22Rv1 (cell line): ENCODE measurements around the gene CEP131.
"Not testable (repeated sequence)": the region's sequence is repeated elsewhere in the genome, so short reads cannot be mapped to it uniquely, and the experiment has no call there.

Experiments used
- H3K27ac ChIP-seq: fragments of 450-650 bp; 2 replicates; pipeline ENCODE4 v1.5.1; 2017
- CTCF ChIP-seq: fragments of 450-650 bp; IDR thresholded peaks from 2 replicates; pipeline ENCODE4 v1.5.1; 2017; ENCODE audit warnings: mild to moderate bottlenecking
- ZFX ChIP-seq: fragments of 450-650 bp; IDR thresholded peaks from 2 replicates; pipeline ENCODE4 v1.6.1; 2017; ENCODE audit warnings: antibody characterized with exemption, borderline replicate concordance

Gene CEP131

GRCh38 chr17:81157848-81158687 is 64.7 kb downstream of the CEP131 start:
- TF ChIP-seq ZFX (no peak), CTCF (no peak)
- H3K27ac ChIP-seq = no peak overlapping the region

GRCh38 chr17:81156866-81157805 is 65.6 kb downstream of the CEP131 start:
- H3K27ac ChIP-seq = no peak overlapping the region
- TF ChIP-seq ZFX = no peak

DNA sequence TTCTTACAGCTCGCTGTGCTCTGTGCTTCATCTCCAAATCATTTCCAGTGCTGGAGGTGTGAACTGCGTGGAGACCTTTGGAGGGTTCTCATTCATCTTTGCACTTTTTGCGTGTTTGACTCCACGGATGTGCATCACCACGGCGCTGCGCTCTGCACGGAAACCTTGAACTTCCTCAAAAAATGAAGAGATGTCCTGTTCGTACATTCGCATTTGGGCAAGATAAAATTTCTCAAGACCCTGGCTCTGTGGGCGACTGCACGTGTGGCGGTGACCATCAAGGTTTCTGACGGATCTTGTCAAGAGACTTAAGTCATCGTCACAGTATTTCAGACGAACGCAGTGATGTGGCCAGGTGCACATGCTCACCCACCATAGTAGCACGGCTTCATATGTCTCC is 67.8 kb downstream of the CEP131 start:
- TF ChIP-seq CTCF (no peak), ZFX (no peak)
- H3K27ac ChIP-seq = no peak overlapping the region

- not testable (repeated sequence) for H3K27ac ChIP-seq
Measured at GRCh38 chr17:81154016-81154415, 68.7 kb downstream of the CEP131 start.

DNA sequence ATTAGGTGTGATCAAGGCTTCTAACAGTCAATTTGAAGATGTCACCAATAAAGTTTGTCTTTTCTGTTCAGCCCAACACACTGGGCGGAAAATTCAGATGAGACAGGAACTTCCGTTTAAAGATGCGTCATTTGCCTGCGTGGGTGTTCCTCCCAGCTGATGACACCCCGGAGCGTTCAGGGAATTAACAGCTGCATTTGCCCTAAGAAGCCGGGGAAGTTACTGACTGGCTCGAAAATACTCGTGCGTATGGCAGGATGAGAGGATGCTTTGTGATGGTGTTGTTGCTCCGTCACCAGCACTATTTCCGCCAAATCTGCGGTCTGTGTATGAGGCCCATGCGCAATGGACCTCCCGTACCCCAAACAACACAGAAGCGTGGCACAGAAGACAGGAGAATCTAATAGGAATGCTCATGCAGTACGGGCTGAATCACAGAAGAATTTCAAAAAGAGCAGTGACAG is 69.4 kb downstream of the CEP131 start:
- no peak for TF ChIP-seq CTCF
- no peak for TF ChIP-seq ZFX
- no peak overlapping the region for H3K27ac ChIP-seq

GRCh38 chr17:81152288-81152828 is 70.4 kb downstream of the CEP131 start:
- no peak overlapping the region for H3K27ac ChIP-seq
- TF ChIP-seq ZFX (no peak), CTCF (no peak)

DNA sequence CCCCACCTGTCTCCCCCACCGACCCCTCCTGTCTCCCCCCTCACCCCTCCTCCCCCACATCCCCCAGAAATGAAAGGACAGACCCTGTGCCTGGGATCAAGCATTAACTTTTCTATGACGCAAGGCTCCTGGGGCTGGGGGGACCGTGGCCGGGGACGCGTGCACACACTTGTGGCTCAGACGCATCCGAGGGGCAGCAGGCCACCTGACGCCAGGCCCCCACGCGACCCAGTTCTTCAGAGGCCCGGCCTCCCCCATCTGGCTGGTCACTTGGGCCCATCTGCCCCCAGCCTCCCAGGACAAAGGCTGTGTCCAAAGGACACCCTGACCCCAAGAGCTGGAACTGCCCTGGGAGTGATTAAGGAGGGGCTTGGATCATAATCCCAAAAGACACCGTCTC is 71.5 kb downstream of the CEP131 start:
- TF ChIP-seq CTCF = no peak
- no peak for TF ChIP-seq ZFX
- no peak overlapping the region for H3K27ac ChIP-seq
